ENCODE measurements around the gene DCUN1D4.
A peak's percentile ranks its signal among the peaks of the same experiment; 100 is the strongest.

DCUN1D4 gene

GRCh38 chr4:51868449-51868847, 25.5 kb downstream of the DCUN1D4 start:
- no CpG with 5 or more reads among the region's 2 CpGs for WGBS (ENCODE audit: insufficient coverage, insufficient read length)

GRCh38 chr4:51870441-51871188, 27.7 kb downstream of the DCUN1D4 start:
- no CpG with 5 or more reads among the region's 3 CpGs for WGBS (ENCODE audit: insufficient coverage, insufficient read length)
- no peaks in the 10 kb centered on the region for H3K4me1 ChIP-seq (ENCODE audit: control insufficient read depth, insufficient read depth, low read length)
- H3K27me3 ChIP-seq (ENCODE audit: control insufficient read depth, insufficient read depth, low read length), result no peaks in the 10 kb centered on the region
- no peaks in the 10 kb centered on the region for H3K9me3 ChIP-seq (ENCODE audit: control insufficient read depth, insufficient read depth, low read length)
- DNase-seq (ENCODE audit: low read depth, low spot score), result no peak
- no peak overlapping the region for H3K27ac ChIP-seq (ENCODE audit: low read length)
- peaks cover 18% of the 10 kb centered on the region for H3K36me3 ChIP-seq (ENCODE audit: control insufficient read depth, insufficient read depth, low read length)
- H3K4me3 ChIP-seq (ENCODE audit: low read length), result no peak overlapping the region

More at GRCh38 chr4:51868449-51868847, 25.5 kb downstream of the DCUN1D4 start:
- Histone ChIP-seq H3K36me3 (ENCODE audit: control insufficient read depth, insufficient read depth, low read length) (peaks cover 16% of the 10 kb centered on the region), H3K27me3 (ENCODE audit: control insufficient read depth, insufficient read depth, low read length) (no peaks in the 10 kb centered on the region), H3K4me1 (ENCODE audit: control insufficient read depth, insufficient read depth, low read length) (no peaks in the 10 kb centered on the region), H3K4me3 (ENCODE audit: low read length) (no peak overlapping the region), H3K27ac (ENCODE audit: low read length) (no peak overlapping the region), H3K9me3 (ENCODE audit: control insufficient read depth, insufficient read depth, low read length) (no peaks in the 10 kb centered on the region)
- DNase-seq (ENCODE audit: low read depth, low spot score), result no peak

GRCh38 chr4:51872283-51872997, 29.5 kb downstream of the DCUN1D4 start:
- Histone ChIP-seq H3K4me1 (ENCODE audit: control insufficient read depth, insufficient read depth, low read length) (no peaks in the 10 kb centered on the region), H3K27ac (ENCODE audit: low read length) (no peak overlapping the region), H3K36me3 (ENCODE audit: control insufficient read depth, insufficient read depth, low read length) (peaks cover 11% of the 10 kb centered on the region), H3K9me3 (ENCODE audit: control insufficient read depth, insufficient read depth, low read length) (no peaks in the 10 kb centered on the region), H3K27me3 (ENCODE audit: control insufficient read depth, insufficient read depth, low read length) (no peaks in the 10 kb centered on the region), H3K4me3 (ENCODE audit: low read length) (no peak overlapping the region)
- no CpG with 5 or more reads among the region's 9 CpGs for WGBS (ENCODE audit: insufficient coverage, insufficient read length)
- DNase-seq (ENCODE audit: low read depth, low spot score), result no peak

GRCh38 chr4:51874551-51874950, 31.6 kb downstream of the DCUN1D4 start:
- Histone ChIP-seq H3K4me1 (ENCODE audit: control insufficient read depth, insufficient read depth, low read length) (no peaks in the 10 kb centered on the region), H3K4me3 (ENCODE audit: low read length) (no peak overlapping the region), H3K36me3 (ENCODE audit: control insufficient read depth, insufficient read depth, low read length) (peaks cover 10% of the 10 kb centered on the region; the same call in 1 of the 2 replicates), H3K9me3 (ENCODE audit: control insufficient read depth, insufficient read depth, low read length) (no peaks in the 10 kb centered on the region), H3K27ac (ENCODE audit: low read length) (no peak overlapping the region), H3K27me3 (ENCODE audit: control insufficient read depth, insufficient read depth, low read length) (no peaks in the 10 kb centered on the region)
- no peak for DNase-seq (ENCODE audit: low read depth, low spot score)
- 100% methylated on average over 1 of the region's 6 CpGs for WGBS (ENCODE audit: insufficient coverage, insufficient read length)

- H3K27me3 ChIP-seq (ENCODE audit: control insufficient read depth, insufficient read depth, low read length), result no peaks in the 10 kb centered on the region
- H3K9me3 ChIP-seq (ENCODE audit: control insufficient read depth, insufficient read depth, low read length), result no peaks in the 10 kb centered on the region
- peaks cover 4% of the 10 kb centered on the region; the same call in 1 of the 2 replicates for H3K36me3 ChIP-seq (ENCODE audit: control insufficient read depth, insufficient read depth, low read length)
- WGBS (ENCODE audit: insufficient coverage, insufficient read length), result no CpG with 5 or more reads among the region's 2 CpGs
- H3K27ac ChIP-seq (ENCODE audit: low read length), result no peak overlapping the region
- DNase-seq (ENCODE audit: low read depth, low spot score), result no peak
- no peaks in the 10 kb centered on the region for H3K4me1 ChIP-seq (ENCODE audit: control insufficient read depth, insufficient read depth, low read length)
- H3K4me3 ChIP-seq (ENCODE audit: low read length), result no peak overlapping the region
Observed at GRCh38 chr4:51878431-51878830, 35.5 kb downstream of the DCUN1D4 start.

GRCh38 chr4:51880016-51880915, 37.3 kb downstream of the DCUN1D4 start:
- DNase-seq (ENCODE audit: low read depth, low spot score), result no peak
- H3K36me3 ChIP-seq (ENCODE audit: control insufficient read depth, insufficient read depth, low read length), result peaks cover 2% of the 10 kb centered on the region; the same call in 1 of the 2 replicates
- no peak overlapping the region for H3K4me3 ChIP-seq (ENCODE audit: low read length)
- H3K27me3 ChIP-seq (ENCODE audit: control insufficient read depth, insufficient read depth, low read length), result no peaks in the 10 kb centered on the region
- no peak overlapping the region for H3K27ac ChIP-seq (ENCODE audit: low read length)
- H3K4me1 ChIP-seq (ENCODE audit: control insufficient read depth, insufficient read depth, low read length), result peaks cover 1% of the 10 kb centered on the region; the same call in 1 of the 2 replicates
- H3K9me3 ChIP-seq (ENCODE audit: control insufficient read depth, insufficient read depth, low read length), result no peaks in the 10 kb centered on the region
- WGBS (ENCODE audit: insufficient coverage, insufficient read length), result no CpG with 5 or more reads among the region's 9 CpGs

- WGBS (ENCODE audit: insufficient coverage, insufficient read length), result no CpG with 5 or more reads among the region's 2 CpGs
- Histone ChIP-seq H3K27ac (ENCODE audit: low read length) (no peak overlapping the region), H3K36me3 (ENCODE audit: control insufficient read depth, insufficient read depth, low read length) (peaks cover 2% of the 10 kb centered on the region; the same call in 1 of the 2 replicates), H3K4me1 (ENCODE audit: control insufficient read depth, insufficient read depth, low read length) (peaks cover 1% of the 10 kb centered on the region; the same call in 1 of the 2 replicates), H3K9me3 (ENCODE audit: control insufficient read depth, insufficient read depth, low read length) (no peaks in the 10 kb centered on the region), H3K4me3 (ENCODE audit: low read length) (no peak overlapping the region), H3K27me3 (ENCODE audit: control insufficient read depth, insufficient read depth, low read length) (no peaks in the 10 kb centered on the region)
- no peak for DNase-seq (ENCODE audit: low read depth, low spot score)
Observed at GRCh38 chr4:51884055-51884454, 41.1 kb downstream of the DCUN1D4 start.

- peaks cover 2% of the 10 kb centered on the region; the same call in 1 of the 2 replicates for H3K36me3 ChIP-seq (ENCODE audit: control insufficient read depth, insufficient read depth, low read length)
Observed at GRCh38 chr4:51884606-51885005, 41.7 kb downstream of the DCUN1D4 start.

GRCh38 chr4:51885363-51885762, 42.4 kb downstream of the DCUN1D4 start:
- Histone ChIP-seq H3K27me3 (ENCODE audit: control insufficient read depth, insufficient read depth, low read length) (no peaks in the 10 kb centered on the region), H3K9me3 (ENCODE audit: control insufficient read depth, insufficient read depth, low read length) (no peaks in the 10 kb centered on the region), H3K36me3 (ENCODE audit: control insufficient read depth, insufficient read depth, low read length) (no peaks in the 10 kb centered on the region; the same call in 1 of the 2 replicates), H3K27ac (ENCODE audit: low read length) (no peak overlapping the region), H3K4me3 (ENCODE audit: low read length) (no peak overlapping the region), H3K4me1 (ENCODE audit: control insufficient read depth, insufficient read depth, low read length) (peaks cover 1% of the 10 kb centered on the region; the same call in 1 of the 2 replicates)
- no CpG with 5 or more reads among the region's 5 CpGs for WGBS (ENCODE audit: insufficient coverage, insufficient read length)
- DNase-seq (ENCODE audit: low read depth, low spot score), result peak; percentile 31

More at GRCh38 chr4:51884606-51885005, 41.7 kb downstream of the DCUN1D4 start:
- Histone ChIP-seq H3K27ac (ENCODE audit: low read length) (no peak overlapping the region), H3K27me3 (ENCODE audit: control insufficient read depth, insufficient read depth, low read length) (no peaks in the 10 kb centered on the region), H3K9me3 (ENCODE audit: control insufficient read depth, insufficient read depth, low read length) (no peaks in the 10 kb centered on the region), H3K4me3 (ENCODE audit: low read length) (no peak overlapping the region), H3K4me1 (ENCODE audit: control insufficient read depth, insufficient read depth, low read length) (peaks cover 1% of the 10 kb centered on the region; the same call in 1 of the 2 replicates)
- DNase-seq (ENCODE audit: low read depth, low spot score), result peak; percentile 7
- no CpG with 5 or more reads among the region's 2 CpGs for WGBS (ENCODE audit: insufficient coverage, insufficient read length)

- no CpG with 5 or more reads among the region's 1 CpG for WGBS (ENCODE audit: insufficient coverage, insufficient read length)
- no peak overlapping the region for H3K27ac ChIP-seq (ENCODE audit: low read length)
- no peaks in the 10 kb centered on the region for H3K9me3 ChIP-seq (ENCODE audit: control insufficient read depth, insufficient read depth, low read length)
- no peaks in the 10 kb centered on the region for H3K4me1 ChIP-seq (ENCODE audit: control insufficient read depth, insufficient read depth, low read length)
- H3K36me3 ChIP-seq (ENCODE audit: control insufficient read depth, insufficient read depth, low read length), result no peaks in the 10 kb centered on the region; the same call in 1 of the 2 replicates
- DNase-seq (ENCODE audit: low read depth, low spot score), result no peak
- no peaks in the 10 kb centered on the region for H3K27me3 ChIP-seq (ENCODE audit: control insufficient read depth, insufficient read depth, low read length)
- H3K4me3 ChIP-seq (ENCODE audit: low read length), result no peak overlapping the region
Observed at GRCh38 chr4:51890760-51891159, 47.8 kb downstream of the DCUN1D4 start.
